DMS79 (cell line): ENCODE measurements around the gene RBBP7.

ENCODE experiments used
- DNase-seq: peaks from one replicate; lab custom pipeline; 2025; lab: John Stamatoyannopoulos, UW

RBBP7 gene

DNA sequence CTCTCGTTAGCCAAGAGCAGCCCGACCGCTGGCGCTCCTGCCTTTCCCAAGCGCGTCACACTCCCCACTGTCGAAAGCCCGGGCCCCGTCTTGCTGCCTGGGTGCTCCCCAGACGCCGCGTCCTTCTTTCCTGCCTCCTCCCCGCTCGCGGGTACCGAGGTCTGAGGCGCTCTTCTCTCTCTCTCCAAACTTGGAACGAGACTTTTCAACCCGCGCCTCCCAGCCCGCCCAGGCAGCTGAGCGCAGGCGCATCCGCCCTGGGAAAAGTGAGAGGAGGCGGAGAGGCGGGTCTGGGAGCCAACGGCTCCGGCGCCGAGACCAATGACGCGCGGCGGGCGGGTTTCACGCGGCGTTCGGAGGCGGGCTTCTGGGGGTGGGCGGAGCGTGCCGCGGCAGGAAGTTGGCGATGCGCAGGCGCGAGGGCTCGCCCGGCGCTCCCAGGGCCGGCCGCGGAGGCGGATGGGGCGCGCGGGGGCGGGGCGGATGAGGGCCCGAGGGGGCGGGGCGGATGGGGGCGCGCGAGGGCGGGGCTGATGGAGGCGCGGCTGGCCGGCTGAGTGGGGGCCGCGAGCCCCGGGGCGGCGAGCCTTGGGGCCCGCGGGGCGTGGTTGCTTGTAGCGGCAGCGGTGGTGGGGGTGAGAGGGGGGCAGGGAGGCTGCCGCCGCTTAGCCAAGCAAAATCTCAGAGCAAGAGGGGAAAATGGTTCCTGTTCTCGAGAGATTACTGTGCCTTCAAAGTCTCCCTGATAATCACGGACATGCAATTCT, at the start of gene RBBP7:
TSS of gene RBBP7 (minus strand) at position 268 of the 767 bp plus-strand sequence. CDS start 309 bp downstream, outside the sequence.
- DNase-seq = peak; percentile 67

DNA sequence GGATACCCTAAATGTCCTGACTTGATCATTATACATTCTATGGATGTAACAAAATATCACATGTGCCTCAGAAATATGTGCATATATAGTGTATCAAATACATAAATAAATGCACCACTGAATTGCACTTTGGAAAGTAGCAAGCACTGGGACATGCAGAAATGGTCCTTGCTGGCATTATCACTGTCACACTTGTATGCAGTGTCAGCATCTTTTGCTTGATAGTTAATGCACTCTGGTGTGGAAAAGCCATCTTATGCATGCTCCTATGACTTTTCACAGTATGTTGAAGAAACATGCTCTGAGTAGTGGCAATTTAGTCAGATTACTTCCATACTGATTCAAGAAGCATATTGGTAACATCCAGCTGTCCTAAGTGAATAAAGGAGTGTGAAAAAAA, 48.8 kb upstream of the RBBP7 start:
- no peak for DNase-seq

DNA sequence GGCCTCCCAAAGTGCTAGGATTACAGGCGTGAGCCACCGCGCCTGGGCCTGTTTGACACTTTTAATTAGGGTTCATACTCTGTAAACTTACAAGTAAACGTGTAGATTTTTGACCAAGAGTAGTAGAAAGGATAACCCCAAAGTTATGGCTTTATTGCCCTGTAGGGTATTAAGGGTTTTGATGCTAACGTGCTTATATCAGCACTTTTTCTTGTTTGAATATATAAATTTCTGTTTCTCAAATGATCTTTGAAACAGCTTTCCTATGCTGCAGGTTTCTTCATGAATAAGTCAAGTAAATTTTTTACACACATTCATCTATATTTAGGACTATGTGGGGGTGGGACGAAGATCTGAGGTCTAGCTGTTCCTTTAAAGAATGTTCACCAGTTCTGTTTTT, 47.0 kb upstream of the RBBP7 start:
- DNase-seq = no peak

DNA sequence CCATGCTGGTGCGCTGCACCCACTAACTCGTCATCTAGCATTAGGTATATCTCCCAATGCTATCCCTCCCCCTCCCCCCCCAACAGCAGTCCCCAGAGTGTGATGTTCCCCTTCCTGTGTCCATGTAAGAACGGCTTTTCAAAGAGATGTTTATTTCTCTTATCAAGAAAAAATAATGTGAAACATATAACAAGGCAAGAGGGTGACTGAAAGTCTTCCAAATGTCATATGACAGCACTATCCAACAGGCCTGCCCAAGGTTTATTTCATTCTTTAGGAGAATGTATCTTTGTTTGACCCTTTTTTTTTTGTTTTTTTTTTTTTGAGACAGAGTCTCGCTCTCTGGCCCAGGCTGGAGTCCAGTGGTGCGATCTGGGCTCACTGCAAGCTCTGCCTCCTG, 46.4 kb upstream of the RBBP7 start:
- DNase-seq = no peak

DNA sequence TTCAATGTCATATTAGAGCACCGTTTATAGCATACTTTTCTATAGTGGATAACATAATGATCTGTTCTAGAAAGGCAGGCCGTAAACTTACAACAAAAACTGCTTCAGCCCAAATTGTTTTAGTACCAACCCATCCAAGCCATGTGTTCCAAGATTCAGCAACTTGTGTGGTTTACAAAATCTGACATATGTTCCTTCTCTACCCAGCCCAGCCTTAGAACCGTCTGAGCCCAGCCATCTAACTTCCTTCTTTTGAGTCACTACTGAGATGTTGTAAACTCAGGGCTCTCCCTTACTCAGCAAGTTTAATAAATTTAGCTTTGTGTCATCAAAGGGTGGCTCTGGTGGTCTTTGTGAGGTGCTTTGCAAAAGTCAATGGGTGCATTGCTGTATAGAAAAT, 43.9 kb upstream of the RBBP7 start:
- no peak for DNase-seq

DNA sequence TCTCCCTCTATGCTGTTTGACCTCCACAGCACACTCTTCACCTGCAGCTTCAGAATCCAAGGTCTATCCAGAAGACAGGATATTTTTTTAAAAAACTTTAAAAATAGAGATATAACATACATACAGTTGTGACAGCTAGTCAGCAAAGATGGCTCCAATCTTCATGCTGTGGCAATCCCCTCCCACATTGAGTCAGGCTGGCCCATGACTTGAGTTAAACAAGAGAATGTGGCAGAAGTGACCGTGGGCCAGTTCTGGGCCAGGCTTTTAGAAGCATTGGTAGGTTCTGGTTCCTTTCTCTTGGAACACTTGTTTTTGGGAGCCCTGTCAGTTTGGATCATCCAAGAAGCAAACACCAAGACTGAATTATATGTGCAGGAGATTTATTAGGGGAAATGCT, 40.2 kb upstream of the RBBP7 start:
- DNase-seq = no peak

DNA sequence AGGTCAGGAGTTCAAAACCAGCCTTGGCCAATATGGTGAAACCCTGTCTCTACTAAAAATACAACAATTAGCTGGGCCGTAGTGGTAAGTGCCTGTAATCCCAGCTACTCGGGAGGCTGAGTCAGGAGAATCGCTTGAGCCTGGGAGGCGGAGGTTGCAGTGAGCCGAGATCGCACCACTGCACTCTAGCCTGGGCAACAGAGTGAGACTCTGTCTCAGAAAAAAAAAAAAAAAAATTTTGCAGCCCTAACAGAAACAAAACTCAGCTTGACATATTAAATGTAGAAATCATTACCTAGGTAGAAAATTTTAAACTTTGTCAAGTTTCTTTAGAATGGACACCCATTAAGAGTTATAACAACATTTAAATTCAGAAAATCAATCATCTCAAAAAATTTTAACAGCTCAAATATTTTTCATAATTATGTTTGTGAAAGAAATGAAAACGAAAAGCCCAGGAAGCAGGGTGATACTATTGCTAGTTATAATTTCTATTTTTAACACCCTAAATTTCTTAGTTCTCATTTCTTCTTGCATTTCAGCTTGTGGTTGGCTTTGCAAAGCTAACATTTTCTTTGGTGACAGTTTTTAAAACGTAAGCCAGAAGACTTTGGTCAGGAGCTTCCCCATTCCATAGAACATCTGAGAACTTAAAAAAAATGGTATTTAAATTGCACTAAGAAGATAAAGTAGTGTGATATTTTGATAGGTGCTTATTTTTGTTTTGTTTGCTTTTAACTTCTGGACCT, 33.3 kb upstream of the RBBP7 start:
- DNase-seq = no peak

DNA sequence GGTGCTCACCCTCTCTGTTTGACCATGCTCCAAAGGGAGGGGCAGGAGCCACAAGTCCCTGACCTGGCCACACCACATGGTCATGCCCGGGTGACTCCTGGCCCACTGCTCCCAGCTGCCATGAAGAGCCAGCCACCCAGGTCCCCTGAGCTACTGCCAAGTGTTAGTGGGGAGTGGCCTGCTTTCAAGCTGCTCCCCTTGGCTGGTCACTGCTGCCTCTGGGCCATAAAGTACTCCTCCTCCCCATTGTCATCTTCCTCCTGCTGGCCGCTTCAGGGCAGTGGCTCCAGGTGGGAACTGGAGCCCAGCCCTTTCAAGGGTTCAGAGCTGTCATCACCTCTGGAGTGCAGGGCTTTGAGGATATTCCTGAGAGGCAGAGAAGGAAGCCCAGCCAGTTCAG, 27.3 kb upstream of the RBBP7 start:
- DNase-seq = no peak

DNA sequence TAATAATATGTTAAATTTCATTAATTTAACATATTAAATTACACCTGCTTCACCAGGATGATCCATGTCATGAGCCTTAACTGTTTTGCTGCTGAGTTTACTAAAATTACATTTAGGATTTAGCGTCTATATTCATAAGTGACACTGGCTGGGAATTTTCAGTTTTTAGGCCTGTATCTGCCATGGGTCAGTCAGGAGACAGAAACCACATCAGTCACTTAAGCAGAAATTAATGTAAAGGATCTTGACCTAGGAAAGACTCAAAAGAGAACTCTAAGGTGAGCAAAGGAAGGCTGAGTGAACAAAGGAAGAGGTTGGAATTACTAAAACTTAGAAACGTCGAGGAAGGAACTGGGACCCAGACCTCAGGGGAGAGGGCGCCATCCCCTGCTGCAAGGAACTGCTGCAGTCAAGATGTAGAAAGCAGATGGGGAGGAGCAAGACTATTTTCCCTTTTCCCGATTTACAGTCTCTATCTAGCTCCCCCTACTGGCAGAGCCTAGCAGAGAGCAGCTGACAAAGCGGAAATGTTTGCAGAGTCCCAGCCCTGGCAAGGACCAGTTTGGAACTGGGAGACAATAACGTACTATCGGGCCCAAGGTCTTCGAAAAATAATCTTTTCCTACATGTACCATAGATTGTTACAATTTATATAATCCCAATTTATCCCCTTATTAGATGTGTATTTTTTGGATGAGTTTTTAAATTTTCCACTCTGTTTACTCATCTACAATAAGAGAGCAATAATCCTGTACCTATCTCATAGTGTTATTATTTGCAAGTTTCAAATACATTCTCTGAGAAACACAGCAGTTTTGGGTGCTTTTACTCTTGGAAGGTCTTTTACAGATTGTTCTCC, 22.6 kb upstream of the RBBP7 start:
- DNase-seq = no peak

DNA sequence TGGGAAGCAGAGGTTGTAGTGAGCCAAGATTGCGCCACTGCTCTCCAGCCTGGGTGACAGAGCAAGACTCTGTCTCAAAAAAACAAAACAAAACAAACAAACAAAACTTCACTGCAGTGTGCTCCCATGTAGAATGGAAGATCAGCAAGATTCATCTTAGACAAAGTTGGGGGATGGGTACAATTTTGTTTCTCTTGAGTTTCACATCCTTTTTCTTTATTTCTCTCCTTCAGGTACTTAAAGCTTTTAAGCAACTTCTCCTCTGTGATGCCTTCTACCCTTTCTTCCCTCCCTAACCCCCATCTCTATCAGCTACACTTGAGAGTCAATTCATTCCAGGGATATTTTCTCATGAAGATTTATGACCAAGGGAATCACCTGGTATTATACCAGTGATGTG, 15.5 kb upstream of the RBBP7 start:
- no peak for DNase-seq

DNA sequence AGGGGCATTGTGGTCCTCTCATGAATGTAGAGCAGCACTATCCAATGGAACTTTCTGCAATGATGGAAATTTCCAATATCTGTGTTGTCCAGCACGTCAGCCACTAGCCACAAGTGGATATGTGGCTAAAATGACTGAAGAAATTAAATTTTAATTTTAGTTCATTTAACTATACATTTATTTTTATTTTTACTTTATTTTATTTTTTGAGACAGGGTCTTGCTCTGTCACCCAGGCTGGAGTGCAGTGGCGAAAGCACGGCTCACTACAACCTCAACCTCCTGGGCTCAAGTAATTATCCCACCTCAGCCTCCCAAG, 13.3 kb upstream of the RBBP7 start:
- DNase-seq = no peak

DNA sequence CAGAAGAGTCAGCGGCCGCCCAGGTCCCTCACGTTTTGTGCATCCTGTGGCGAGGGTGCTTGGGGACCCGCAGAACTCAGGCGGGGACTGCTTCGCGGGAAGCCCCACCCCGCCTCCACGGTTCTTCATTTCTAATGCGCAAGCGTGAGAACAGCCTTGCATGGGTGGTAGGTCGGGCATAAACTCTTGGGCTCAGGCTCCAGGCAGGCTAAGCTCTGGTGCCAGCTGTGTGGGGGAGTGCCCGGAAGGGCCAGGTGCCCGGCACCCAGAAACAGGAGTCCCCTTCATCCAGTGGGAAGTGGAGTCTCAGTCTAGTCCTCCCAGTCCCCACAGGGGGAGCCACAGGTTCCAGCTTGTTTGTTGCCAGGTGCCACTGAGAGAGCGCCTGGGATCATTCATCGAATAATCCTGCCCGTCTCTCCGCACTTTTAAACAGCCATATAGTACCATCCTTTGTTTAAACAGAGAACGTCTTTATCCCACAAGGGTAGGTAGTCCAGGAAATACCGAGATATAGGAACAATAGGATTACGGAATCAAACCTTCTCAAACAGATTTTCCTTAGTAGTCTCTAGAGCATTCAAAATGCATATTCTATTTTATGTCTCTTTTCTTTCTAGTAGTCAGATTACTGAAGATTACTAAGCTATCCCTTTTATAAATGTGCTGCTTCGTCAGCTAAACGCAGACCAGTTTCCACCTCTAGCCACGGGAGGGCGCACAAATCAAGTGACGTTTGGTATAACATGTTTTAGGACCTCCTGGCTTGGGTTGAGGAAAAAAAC, 12.7 kb upstream of the RBBP7 start:
- DNase-seq = peak; percentile 40

DNA sequence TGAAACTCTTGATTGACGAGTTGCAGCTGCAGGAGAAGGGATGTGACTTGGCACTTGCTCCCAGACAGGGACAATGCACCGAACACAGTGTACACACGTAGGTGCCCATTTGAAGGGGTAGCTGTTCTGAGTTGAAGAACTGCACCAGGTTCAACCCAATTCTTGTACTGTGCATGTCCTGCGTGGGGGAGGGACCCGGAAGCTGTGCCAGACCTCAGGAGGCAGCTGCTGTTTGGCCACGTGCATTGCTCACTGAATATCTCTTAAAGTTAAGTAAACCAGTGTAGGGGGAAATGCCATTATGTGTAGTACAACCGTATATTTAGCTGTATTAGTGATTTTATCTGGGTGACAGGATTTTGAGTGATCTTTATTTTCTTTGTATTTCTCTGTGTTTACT, 12.0 kb upstream of the RBBP7 start:
- DNase-seq = no peak

DNA sequence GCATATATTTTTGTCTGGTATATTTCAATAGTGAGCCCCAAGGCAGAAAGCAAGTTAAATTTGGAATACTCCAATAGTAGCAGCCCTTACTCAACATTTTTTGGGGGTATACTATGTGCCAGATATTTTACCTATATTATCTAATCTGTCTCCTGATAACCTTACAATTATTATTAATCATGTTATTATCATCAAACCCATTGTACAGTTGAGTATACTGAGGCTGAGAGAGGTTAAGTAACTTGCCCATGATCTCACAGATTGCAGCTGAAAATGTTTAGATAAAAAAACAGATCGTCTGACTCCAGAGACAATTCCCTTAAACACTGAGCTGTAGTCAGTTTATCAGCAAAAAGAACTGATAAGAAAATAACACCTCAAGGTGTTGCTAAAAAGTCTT, 6.5 kb upstream of the RBBP7 start:
- no peak for DNase-seq

DNA sequence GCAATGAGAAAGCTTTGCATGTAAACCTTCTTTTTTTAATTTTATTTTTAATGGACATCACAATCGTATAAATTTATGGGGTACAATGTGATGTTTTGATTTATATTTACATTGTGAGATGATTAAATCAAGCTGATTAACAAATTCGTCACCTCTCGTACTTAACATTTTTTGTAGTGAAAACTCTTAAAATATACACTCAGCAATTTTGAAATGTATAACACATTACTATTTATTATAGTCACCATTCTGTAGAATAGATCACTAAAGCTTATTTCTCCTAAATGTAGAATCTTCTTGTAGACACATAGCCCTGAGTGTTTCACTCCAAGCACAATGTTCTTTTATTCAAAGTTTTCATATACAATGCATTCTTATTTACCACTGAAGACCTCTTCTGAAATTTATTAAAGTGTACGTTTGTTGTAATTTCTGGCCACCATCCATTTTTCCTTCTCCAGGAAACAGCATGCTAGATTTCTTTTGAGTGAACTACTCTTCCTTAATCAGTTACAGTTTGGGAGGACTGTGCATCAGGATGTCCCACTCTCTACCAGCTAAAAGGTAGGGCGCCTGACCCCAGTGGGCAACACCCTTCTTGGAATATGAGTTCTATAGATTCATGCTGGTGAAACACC, 4.4 kb upstream of the RBBP7 start:
- no peak for DNase-seq

DNA sequence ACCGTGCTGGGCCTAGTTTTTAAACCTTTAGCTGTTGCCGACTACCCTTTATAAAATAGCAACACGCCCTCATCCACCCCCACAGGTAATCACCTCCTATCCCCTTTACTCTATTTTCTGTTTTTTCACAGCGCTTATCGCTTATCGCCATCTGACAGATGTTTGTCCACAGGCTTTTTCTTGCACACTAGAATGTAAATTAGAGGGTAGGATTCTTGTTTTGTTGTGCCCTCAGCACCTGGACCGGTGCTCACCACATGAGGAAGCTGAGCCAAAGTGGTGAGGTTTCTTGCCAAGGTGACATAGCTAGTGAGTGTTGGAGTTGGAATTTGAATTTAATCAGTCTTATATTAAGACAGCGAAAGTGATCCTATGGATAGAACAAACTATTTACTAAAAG, 2.9 kb upstream of the RBBP7 start:
- DNase-seq = no peak

DNA sequence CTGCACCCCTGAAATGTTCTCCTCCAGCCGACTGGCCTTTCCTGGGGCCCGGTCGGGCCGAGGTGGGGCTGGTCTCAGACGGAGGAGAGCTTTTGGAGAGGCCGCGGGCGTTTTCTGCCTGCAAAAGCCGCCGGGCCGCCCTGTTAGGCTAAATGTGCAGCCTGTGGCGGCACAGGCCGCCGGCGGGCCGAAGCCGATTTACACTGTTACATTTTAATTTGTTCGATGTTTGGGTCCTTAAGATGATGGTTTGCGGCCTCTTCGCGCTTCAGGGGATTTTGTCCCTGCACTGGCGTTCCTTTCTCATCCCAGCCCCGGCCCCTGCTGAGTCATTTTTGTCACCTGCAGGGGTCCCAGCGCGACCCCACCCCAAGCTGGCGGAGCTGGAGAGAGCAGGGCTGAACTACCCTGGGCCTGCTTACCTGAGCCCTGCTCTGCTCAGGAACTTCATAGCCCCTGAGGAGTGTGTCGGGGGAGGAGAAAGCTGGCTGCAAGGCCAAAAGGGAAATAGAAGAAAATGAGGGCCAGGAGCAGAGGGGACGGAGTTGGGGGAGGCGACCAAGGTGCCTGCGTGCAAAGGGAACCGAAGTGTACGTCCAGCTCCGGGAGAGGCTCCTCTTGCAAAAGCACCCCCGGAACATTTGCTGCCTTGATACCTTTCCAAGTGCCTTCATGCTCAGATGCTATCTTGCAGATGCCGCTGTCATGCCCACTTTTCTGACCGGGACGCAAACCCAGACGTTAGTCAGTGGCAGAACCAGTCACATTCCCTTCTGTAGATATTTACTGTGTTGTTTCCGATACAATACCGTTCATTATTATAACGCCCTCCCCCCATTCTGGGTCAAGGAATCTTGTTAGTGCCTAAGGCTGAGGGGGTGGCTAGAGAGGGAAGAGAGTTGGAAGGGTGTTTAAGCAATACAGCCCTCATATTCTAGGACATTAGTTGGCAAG, 977 bp upstream of the RBBP7 start:
- peak; percentile 16 for DNase-seq

DNA sequence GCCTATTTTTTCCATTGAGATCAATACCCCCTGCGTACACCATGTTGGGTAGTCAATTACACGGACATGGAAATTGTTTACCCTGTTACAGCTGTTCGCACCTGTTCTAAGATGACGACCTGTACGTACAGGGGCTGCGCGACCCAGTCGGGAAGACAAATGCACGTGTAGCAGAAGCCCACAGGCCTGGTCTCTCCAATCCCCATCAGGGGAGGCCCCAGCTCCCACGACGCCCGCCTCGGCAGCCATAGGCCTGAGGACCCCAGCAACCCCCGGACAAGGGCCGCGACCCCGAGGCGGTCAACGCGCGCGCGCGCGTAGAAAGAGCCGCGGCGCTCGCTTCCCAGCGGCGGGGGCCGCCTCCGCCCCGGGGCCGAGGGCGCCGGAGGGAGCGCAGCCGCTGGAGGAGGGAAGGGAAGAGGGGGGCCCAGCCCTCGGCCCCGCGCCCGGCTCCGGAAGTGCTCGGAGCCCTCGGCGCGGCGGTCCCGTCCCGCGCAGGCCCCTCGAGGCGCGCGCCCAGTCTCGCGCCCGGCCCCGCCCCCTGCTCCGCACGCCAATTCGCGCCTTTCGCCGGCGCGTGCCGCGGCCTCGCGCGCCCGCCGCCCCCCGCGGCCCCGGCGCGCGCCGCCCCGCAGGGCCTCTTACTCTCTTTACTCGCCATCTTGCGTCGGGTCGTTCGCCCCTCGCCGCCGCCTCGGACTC, 618 bp downstream of the RBBP7 start:
- no peak for DNase-seq

DNA sequence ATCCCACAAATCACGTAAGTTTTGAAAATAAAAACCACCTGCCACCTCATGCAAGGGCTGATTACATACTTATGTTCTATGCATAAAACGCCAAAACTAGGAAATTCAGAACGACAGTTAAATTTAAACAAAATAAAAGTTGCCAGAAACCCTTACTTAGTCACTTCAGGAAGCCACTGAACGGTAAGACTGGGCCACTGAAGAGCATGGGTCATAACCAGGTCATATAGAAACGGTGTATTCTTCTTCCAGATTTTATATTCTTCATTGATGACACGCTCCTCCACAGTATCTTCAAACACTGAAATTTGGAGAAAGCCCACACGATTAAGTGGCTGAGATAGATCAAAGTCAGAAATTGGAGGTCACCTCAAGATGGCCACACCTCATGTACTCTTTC, 1.2 kb downstream of the RBBP7 start:
- DNase-seq = no peak

DNA sequence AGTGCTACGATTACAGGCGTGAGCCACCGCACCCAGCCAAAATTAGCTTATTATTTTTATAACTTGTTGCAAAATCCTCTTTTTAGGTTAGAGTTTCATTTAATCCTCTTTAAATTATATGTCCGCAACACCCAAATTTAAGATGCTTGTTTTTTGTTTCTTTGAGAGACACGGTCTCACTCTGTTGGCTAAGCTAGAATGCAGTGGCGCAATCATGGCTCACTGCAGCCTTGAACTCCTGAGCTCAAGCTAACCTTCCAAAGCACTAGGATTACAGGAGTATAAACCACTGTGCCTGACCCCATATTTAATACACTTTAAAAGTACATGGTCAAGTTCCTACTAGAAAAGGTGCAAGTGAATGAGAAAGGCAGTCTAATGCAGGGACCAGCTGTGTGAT, 2.2 kb downstream of the RBBP7 start:
- no peak for DNase-seq
